GM12875 (cell line): ENCODE measurements around the gene NCOR1.
A peak's percentile ranks its signal among the peaks of the same experiment; 100 is the strongest.

ENCODE experiments used
- H3K4me3 ChIP-seq: one replicate; pipeline ENCODE4 v1.5.1; 2011; ENCODE audit warnings: low read depth, low read length, control low read depth
- TF ChIP-seq, protein P1 (sequence below): IDR thresholded peaks from 2 replicates; pipeline ENCODE4 v1.5.1; 2011; ENCODE audit warnings: low read depth, mild to moderate bottlenecking, control low read depth, inconsistent platforms, low read length, moderate library complexity, borderline replicate concordance; ENCODE audit not compliant: insufficient read depth

NCOR1 gene

DNA sequence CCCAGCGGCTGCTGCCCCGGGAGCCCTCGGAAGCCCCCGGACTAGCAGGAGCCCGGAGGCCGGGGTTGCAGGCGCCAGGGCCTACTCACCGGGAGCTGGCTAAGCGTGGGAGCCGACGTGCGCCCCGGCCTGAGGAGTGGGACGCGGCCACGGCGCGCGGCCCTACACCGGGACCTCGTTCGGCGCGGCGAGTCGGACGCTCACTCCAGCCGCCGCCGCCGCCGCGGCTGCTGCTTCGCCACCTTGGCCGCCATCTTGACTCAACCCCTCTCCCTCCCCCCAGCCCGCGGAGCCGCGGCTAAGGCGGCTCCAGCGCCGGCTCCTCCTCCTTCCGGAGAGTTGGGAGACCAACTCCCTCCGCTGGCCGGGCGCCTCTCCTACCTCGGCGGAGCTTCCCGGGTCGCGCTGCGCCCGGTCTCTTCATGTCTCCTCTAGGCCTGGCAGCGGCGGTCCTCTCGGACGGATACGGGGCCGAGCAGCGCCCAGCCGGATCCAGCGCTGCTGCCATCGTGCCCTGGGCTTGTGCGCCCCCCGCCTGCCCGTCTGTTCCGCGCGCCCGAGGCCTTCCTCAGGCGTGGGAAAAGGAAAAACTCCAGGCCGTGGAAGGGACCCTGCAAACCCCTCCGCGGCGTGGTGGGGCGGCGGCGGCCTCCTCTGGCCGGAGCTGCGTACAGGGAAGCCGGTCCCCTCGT is at the start of gene NCOR1:
Gene NCOR1 (minus strand): TSS at position 262 of the 692 bp plus-strand sequence. CDS start 20,965 bp downstream, outside the sequence.
- TF ChIP-seq, protein P1, sequence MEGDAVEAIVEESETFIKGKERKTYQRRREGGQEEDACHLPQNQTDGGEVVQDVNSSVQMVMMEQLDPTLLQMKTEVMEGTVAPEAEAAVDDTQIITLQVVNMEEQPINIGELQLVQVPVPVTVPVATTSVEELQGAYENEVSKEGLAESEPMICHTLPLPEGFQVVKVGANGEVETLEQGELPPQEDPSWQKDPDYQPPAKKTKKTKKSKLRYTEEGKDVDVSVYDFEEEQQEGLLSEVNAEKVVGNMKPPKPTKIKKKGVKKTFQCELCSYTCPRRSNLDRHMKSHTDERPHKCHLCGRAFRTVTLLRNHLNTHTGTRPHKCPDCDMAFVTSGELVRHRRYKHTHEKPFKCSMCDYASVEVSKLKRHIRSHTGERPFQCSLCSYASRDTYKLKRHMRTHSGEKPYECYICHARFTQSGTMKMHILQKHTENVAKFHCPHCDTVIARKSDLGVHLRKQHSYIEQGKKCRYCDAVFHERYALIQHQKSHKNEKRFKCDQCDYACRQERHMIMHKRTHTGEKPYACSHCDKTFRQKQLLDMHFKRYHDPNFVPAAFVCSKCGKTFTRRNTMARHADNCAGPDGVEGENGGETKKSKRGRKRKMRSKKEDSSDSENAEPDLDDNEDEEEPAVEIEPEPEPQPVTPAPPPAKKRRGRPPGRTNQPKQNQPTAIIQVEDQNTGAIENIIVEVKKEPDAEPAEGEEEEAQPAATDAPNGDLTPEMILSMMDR = peak; percentile 31; the same call in 1 of the 2 replicates
- H3K4me3 ChIP-seq = peak within 1 kb of the TSS; percentile 95

DNA sequence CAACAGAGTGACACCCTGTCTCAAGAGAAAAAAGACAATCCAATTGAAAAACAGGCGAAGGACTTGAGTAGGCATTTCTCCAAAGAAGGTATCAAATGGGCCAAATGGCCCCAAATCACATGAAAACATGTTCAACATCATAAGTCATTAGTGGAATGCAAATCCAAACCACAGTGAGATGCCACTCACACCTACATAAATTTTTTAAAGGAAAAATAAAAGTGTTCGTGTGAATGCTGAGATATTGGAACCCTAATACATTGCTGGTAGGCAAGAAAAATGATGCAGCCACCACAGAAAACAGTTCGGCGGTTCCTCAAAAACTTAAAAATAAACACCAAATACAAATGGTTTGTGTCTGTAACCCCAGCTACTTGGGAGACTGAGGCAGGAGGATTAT is 46.9 kb upstream of the NCOR1 start:
- no peak overlapping the region for H3K4me3 ChIP-seq
- TF ChIP-seq, protein P1 = no peak

DNA sequence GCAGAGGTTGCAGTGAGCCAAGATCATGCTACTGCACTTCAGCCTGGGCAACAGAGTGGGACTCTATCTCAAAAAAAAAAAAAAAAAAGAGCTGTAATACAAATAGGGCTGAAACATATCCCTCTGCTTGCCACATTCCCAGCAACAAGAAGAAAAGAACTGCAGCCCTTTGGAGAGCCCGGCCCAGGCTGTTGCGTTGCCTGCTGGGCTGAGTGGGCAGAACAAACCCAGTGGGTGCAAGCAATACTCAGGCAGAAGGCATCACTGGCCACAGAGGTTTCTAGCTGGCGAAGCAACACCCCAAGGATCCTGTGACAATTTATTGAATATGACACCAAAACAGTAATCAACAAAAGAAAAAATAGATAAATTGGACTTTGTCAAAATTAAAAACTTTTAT is 45.7 kb upstream of the NCOR1 start:
- H3K4me3 ChIP-seq = no peak overlapping the region
- TF ChIP-seq, protein P1 = no peak

DNA sequence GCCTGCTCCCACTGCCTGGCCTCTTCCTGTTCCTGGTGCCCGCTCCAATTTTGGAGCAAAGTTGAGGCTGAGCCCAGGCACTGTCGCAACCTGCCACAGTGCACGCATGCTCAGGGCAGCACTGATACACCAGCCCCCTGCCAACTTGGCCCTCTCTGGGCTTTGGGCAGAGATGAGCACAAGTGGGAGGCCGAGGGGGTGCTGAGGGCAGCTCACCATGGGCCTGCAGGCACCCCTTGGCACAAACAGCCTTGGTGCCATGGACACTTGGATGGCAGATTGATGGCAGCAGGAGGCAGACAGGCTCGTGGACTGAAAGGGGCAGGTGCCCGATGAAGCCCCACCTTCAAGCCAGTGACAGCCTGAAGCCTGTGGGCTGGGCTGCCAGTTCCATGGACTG is 44.6 kb upstream of the NCOR1 start:
- TF ChIP-seq, protein P1 = no peak
- no peak overlapping the region for H3K4me3 ChIP-seq

DNA sequence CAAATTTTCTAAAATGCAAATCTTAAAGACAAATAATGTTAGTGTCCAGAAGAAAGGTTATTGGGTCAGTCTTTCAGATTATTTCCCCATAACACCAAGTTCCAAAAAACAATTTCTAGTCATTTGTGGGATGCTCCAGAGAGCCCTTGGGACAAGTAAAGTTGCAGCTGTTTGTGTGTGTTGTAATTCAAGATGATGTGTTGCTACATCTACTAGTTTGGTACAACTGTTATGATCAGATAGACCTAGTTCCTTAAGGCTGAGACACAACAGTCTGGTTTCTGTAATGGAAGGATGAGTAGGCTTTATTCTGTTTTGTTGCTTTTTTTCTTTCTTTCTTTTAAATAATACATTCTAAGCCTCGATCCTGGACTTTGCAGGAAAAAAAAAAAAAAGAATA is 43.6 kb upstream of the NCOR1 start:
- no peak overlapping the region for H3K4me3 ChIP-seq
- TF ChIP-seq, protein P1 = no peak

DNA sequence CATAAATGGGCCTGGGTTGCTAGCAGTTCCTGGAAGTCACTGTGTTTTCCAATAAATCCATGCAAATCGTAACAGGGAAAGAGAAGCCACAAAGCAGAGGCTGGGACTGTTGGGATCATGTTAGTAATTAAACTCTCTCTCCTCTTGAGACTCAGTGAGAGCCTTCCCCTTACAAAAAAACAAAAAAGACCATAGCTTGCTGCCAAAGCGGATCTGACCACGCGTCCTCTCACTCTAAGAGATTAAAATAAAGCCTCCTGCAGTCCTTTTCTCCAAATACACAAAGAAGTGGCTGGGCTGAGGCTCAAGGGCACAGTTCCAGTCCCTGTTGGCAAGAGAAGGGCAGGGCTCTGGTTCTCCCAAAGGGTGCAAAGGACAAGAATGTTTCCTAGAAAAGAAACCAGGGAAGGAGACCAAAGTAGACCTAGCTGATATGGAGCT is 40.2 kb upstream of the NCOR1 start:
- TF ChIP-seq, protein P1 = no peak
- no peak overlapping the region for H3K4me3 ChIP-seq

DNA sequence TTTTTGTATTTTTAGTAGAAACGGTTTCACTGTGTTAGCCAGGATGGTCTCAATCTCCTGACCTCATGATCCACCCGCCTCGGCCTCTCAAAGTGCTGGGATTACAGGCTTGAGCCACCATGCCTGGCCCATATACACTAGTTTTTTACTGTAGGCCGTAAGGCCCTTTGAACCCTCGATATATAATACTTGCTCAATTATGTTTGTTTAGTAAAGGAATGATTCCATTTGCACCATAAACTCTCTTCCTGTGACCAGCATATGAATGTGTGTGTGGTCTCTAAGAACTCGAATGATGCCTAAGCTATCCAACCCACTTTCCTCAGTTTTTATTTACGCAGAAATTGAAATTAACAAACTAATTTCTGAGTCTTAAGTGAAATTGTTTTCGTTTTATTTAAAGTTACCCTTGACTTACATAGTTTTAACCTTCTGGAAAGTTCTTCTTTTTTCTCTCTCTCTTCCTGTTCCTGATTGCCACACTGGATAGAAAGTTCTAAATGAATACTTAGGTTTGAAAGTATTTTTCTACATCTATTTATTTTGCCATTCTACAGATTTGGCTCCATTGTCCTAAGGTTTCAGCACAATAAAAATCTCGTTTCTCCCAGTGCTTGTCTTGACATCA is 39.6 kb upstream of the NCOR1 start:
- H3K4me3 ChIP-seq = no peak overlapping the region
- TF ChIP-seq, protein P1 = no peak
